SK-N-SH (cell line): Measurements from ENCODE around the gene IL6ST. TPM values are rescaled to one million over a fixed set of nuclear protein-coding genes. Genes with fewer than 3 reads are reported as not detected.
A peak's percentile ranks its signal among the peaks of the same experiment; 100 is the strongest.
"Not testable (repeated sequence)": the region's sequence is repeated elsewhere in the genome, so short reads cannot be mapped to it uniquely, and the experiment has no call there.

Experiments used
- CTCF ChIA-PET: fragments of 300-600, 350-600 bp; formaldehyde crosslinking; extraction: SDS; loops from one replicate; lab custom pipeline; 2021; lab: Yijun Ruan, JAX
- POLR2A ChIA-PET: fragments of 350-600 bp; sonication (Branson Sonifier 250); formaldehyde crosslinking; extraction: SDS; loops from one replicate; lab custom pipeline; 2020; ENCODE audit warnings: antibody characterized with exemption, inconsistent platforms; lab: Yijun Ruan, JAX
- DNase-seq: peaks from one replicate; pipeline ENCODE4 v3.0.0; 2012
- H2AFZ ChIP-seq: fragments of 200-600 bp; sonication (generic); 2 replicates; pipeline ENCODE4 v1.8.1; 2016; ENCODE audit warnings: antibody characterized with exemption, mild to moderate bottlenecking, low read depth
- H3F3A ChIP-seq: fragments of 200-600 bp; sonication (generic); replicated peaks from 2 replicates; pipeline ENCODE3; 2016; ENCODE audit warnings: antibody characterized with exemption, mild to moderate bottlenecking; ENCODE audit not compliant: insufficient read depth
- H3K27ac ChIP-seq, 2 experiments: fragments of 200-500 bp in 1 of 2; fragments of 200-600 bp in 1 of 2; sonication (Bioruptor generic) in 1 of 2; sonication (generic), shearing (Covaris generic) in 1 of 2; 2 replicates each; pipeline versions ENCODE4 v1.5.1 to v1.6.1; 2014 to 2016; ENCODE audit warnings: low read depth in 2 of 2, inconsistent platforms in 1 of 2, low read length in 1 of 2, mild to moderate bottlenecking in 1 of 2, mixed read lengths in 1 of 2
- H3K27me3 ChIP-seq: fragments of 200-600 bp; sonication (generic), shearing (Covaris generic); 2 replicates; pipeline ENCODE4 v1.6.1; 2016; ENCODE audit warnings: mixed run types; ENCODE audit not compliant: insufficient read depth
- H3K36me3 ChIP-seq, 2 experiments: fragments of 200-500 bp in 1 of 2; fragments of 200-600 bp in 1 of 2; sonication (Bioruptor generic) in 1 of 2; sonication (generic) in 1 of 2; replicated peaks in 1 of 2; 2 replicates each; pipeline versions ENCODE3 to v1.5.1; 2014 to 2016; ENCODE audit warnings: low read length in 1 of 2, mild to moderate bottlenecking in 1 of 2; ENCODE audit not compliant: insufficient read depth in 2 of 2, control insufficient read depth in 1 of 2
- H3K4me1 ChIP-seq, 2 experiments: fragments of 200-500 bp in 1 of 2; fragments of 200-600 bp in 1 of 2; sonication (Bioruptor generic) in 1 of 2; sonication (generic), shearing (Covaris generic) in 1 of 2; 2 replicates each; pipeline versions ENCODE4 v1.5.1 to v1.6.1; 2014 to 2016; ENCODE audit warnings: low read depth in 1 of 2, low read length in 1 of 2, mixed run types in 1 of 2; ENCODE audit not compliant: insufficient read depth in 2 of 2, control insufficient read depth in 1 of 2
- H3K4me2 ChIP-seq: fragments of 200-600 bp; sonication (generic), shearing (Covaris generic); 2 replicates; pipeline ENCODE4 v1.6.1; 2017; ENCODE audit warnings: mixed run types
- H3K4me3 ChIP-seq, 2 experiments: fragments of 200-500 bp in 1 of 2; fragments of 200-600 bp in 1 of 2; sonication (Bioruptor generic) in 1 of 2; sonication (generic), shearing (Covaris generic) in 1 of 2; 2 replicates each; pipeline versions ENCODE4 v1.5.1 to v1.8.1; 2014 to 2016; ENCODE audit warnings: low read depth in 2 of 2, inconsistent platforms in 1 of 2, low read length in 1 of 2, mild to moderate bottlenecking in 1 of 2, mixed read lengths in 1 of 2, moderate library complexity in 1 of 2
- H3K79me2 ChIP-seq: fragments of 200-600 bp; sonication (generic); 2 replicates; pipeline ENCODE4 v1.8.1; 2017; ENCODE audit warnings: mild to moderate bottlenecking; ENCODE audit not compliant: insufficient read depth
- H3K9ac ChIP-seq: fragments of 200-600 bp; sonication (generic); 2 replicates; pipeline ENCODE4 v1.6.1; 2017; ENCODE audit warnings: mixed run types
- H3K9me2 ChIP-seq: fragments of 200-600 bp; sonication (generic); 2 replicates; pipeline ENCODE4 v1.6.1; 2017; ENCODE audit warnings: mixed run types
- H3K9me3 ChIP-seq: fragments of 200-600 bp; sonication (generic); 2 replicates; pipeline ENCODE4 v1.6.1; 2017; ENCODE audit warnings: mixed run types, mild to moderate bottlenecking, moderate library complexity
- H4K20me1 ChIP-seq: fragments of 200-600 bp; sonication (generic); 2 replicates; pipeline ENCODE4 v1.6.1; 2017; ENCODE audit warnings: mild to moderate bottlenecking, mixed run types; ENCODE audit not compliant: insufficient read depth
- FOXM1 ChIP-seq: IDR thresholded peaks from 2 replicates; pipeline ENCODE4 v1.4.0; 2012; ENCODE audit warnings: low read depth, mild to moderate bottlenecking
- GABPA ChIP-seq: IDR thresholded peaks from 2 replicates; pipeline ENCODE4 v1.4.0; 2012; ENCODE audit warnings: low read depth, mild to moderate bottlenecking
- PBX3 ChIP-seq: IDR thresholded peaks from 2 replicates; pipeline ENCODE4; 2012
- TAF1 ChIP-seq: IDR thresholded peaks from 2 replicates; pipeline ENCODE4 v1.6.1; 2012; ENCODE audit warnings: low read depth, mild to moderate bottlenecking, low read length, moderate library complexity, borderline replicate concordance
- TCF12 ChIP-seq: IDR thresholded peaks from 2 replicates; pipeline ENCODE4 v1.4.0; 2012
- ZBTB33 ChIP-seq: IDR thresholded peaks from 2 replicates; pipeline ENCODE4 v1.4.0; 2012; ENCODE audit warnings: low read depth, borderline replicate concordance
- WGBS: methylation state at CpG from one replicate; pipeline ENCODE4 v1.1.6; 2017; ENCODE audit warnings: low lambda C conversion rate; 5-methylcytosine and 5-hydroxymethylcytosine counted together
- polyA plus RNA-seq, 3 experiments: library from polyadenylated mRNA; depleted of rRNA; stranded (reverse); fragments of >200 nt; gene quantifications; 2 replicates each; pipeline ENCODE4 v1.2.3, GENCODE V29; 2012
- TF ChIP-seq, protein P1 (sequence below): fragments of 200-600 bp; sonication (generic); IDR thresholded peaks from 2 replicates; pipeline ENCODE4 v1.6.1; 2017; ENCODE audit warnings: antibody characterized with exemption, mild to moderate bottlenecking, moderate library complexity
- TF ChIP-seq, protein P2 (sequence below): IDR thresholded peaks from 2 replicates; pipeline ENCODE4 v1.4.0; 2012; ENCODE audit warnings: low read depth

IL6ST gene
- polyA plus RNA-seq, 1 of the 3 experiments (the other 2 are of a cell fraction): 16.0 TPM

- 95% methylated on average over 10 of the region's 21 CpGs for WGBS
- H3K9me3 ChIP-seq, H3K27ac ChIP-seq, H3F3A ChIP-seq, H3K27me3 ChIP-seq, H3K4me3 ChIP-seq, H3K4me2 ChIP-seq, H4K20me1 ChIP-seq, H3K9me2 ChIP-seq, H3K36me3 ChIP-seq, DNase-seq, H3K79me2 ChIP-seq, H3K4me1 ChIP-seq, POLR2A ChIA-PET, H2AFZ ChIP-seq, H3K9ac ChIP-seq, CTCF ChIA-PET: not testable (repeated sequence)
Observed at GRCh38 chr5:56035394-56035793, 40.6 kb upstream of the IL6ST start.

- DNase-seq, H3K27ac ChIP-seq, H3K9me2 ChIP-seq, H3K9me3 ChIP-seq, H3K27me3 ChIP-seq, H3K9ac ChIP-seq, H3K4me1 ChIP-seq, POLR2A ChIA-PET, H3K4me2 ChIP-seq, H4K20me1 ChIP-seq, H3K4me3 ChIP-seq, H3F3A ChIP-seq, H3K36me3 ChIP-seq, H2AFZ ChIP-seq, H3K79me2 ChIP-seq: not testable (repeated sequence)
- 88% methylated on average over 7 of the region's 7 CpGs for WGBS
- TF ChIP-seq TCF12 (peak; percentile 29; the same call in 1 of the 2 replicates), PBX3 (peak; percentile 72)
- CTCF ChIA-PET: interaction anchor here (0.6 kb wide), 1 partner anchor 546 kb away, joined by 3 read pairs; no protein-coding TSS in a partner anchor
Observed at GRCh38 chr5:56029871-56030630, 35.3 kb upstream of the IL6ST start.

DNA sequence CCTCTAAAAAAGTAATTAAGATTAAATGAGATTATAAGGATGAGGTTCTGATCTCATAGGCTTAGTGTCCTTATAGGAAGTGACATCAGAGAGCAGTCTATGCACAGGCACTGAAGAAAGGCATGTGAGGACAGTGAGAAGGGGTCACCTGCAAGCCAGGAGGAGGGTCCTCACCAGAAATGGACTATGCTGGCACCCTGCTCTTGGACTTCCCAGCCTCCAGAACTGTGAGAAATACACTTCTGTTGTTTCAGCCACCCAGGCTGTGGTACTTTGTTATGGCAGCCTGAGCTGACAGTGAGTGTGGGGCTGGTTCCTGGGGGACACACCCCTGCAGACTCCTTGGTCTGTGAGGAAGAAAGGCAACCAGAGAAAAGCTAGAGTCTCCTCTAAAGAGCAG, 34.7 kb upstream of the IL6ST start:
- no peaks in the 10 kb centered on the region for H3K9me2 ChIP-seq
- no peak overlapping the region for H3K27ac ChIP-seq
- ChIA-PET CTCF (interaction anchor here (0.6 kb wide), 1 partner anchor 546 kb away, joined by 3 read pairs; no protein-coding TSS in a partner anchor), POLR2A (no interaction called here)
- TF ChIP-seq ZBTB33 (no peak), TAF1 (no peak), FOXM1 (no peak), GABPA (no peak)
- TF ChIP-seq, protein P1, sequence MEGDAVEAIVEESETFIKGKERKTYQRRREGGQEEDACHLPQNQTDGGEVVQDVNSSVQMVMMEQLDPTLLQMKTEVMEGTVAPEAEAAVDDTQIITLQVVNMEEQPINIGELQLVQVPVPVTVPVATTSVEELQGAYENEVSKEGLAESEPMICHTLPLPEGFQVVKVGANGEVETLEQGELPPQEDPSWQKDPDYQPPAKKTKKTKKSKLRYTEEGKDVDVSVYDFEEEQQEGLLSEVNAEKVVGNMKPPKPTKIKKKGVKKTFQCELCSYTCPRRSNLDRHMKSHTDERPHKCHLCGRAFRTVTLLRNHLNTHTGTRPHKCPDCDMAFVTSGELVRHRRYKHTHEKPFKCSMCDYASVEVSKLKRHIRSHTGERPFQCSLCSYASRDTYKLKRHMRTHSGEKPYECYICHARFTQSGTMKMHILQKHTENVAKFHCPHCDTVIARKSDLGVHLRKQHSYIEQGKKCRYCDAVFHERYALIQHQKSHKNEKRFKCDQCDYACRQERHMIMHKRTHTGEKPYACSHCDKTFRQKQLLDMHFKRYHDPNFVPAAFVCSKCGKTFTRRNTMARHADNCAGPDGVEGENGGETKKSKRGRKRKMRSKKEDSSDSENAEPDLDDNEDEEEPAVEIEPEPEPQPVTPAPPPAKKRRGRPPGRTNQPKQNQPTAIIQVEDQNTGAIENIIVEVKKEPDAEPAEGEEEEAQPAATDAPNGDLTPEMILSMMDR: no peak
- TF ChIP-seq, protein P2, sequence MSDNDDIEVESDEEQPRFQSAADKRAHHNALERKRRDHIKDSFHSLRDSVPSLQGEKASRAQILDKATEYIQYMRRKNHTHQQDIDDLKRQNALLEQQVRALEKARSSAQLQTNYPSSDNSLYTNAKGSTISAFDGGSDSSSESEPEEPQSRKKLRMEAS: no peak
- H3K79me2 ChIP-seq: no peaks in the 10 kb centered on the region
- H3K9me3 ChIP-seq: no peaks in the 10 kb centered on the region
- H3F3A ChIP-seq: peaks cover 6% of the 10 kb centered on the region
- no peak overlapping the region for H2AFZ ChIP-seq
- no peak overlapping the region for H3K4me3 ChIP-seq
- H3K4me2 ChIP-seq: no peak overlapping the region
- no peak for DNase-seq
- H3K27me3 ChIP-seq: no peaks in the 10 kb centered on the region
- no peaks in the 10 kb centered on the region for H3K4me1 ChIP-seq
- H3K9ac ChIP-seq: no peak overlapping the region
- H4K20me1 ChIP-seq: no peaks in the 10 kb centered on the region
- H3K36me3 ChIP-seq: no peaks in the 10 kb centered on the region
